OCI-LY7 (cell line): ENCODE results near the gene P2RY14. TPM values are rescaled to one million over a fixed set of nuclear protein-coding genes. Genes with fewer than 3 reads are reported as not detected.

Experiments used
- BruUV-seq: library from RNA; stranded (reverse); fragments of 400-500 nt; replicated peaks from 2 replicates; lab custom pipeline; 2021; lab: Mats Ljungman, UMichigan
- CTCF ChIA-PET: fragments of 300-600 bp; sonication (Branson Sonifier 250); formaldehyde crosslinking; loops from one replicate; lab custom pipeline; 2022; ENCODE audit warnings: antibody characterized with exemption; ENCODE audit not compliant: unreplicated experiment; lab: Charles Lee
- POLR2A ChIA-PET: fragments of 300-600 bp; sonication (Branson Sonifier 250); formaldehyde crosslinking; loops from one replicate; lab custom pipeline; 2022; ENCODE audit warnings: antibody characterized with exemption; lab: Charles Lee
- DNase-seq: peaks from one replicate; pipeline ENCODE4 v3.0.0-alpha.2; 2015; ENCODE audit warnings: low spot score
- H2AFZ ChIP-seq: fragments of 200-600 bp; sonication (generic), shearing (Covaris generic); 2 replicates; pipeline ENCODE4 v1.6.1; 2014; ENCODE audit warnings: mild to moderate bottlenecking, antibody characterized with exemption, low read length, moderate library complexity
- H3K27ac ChIP-seq: fragments of 200-600 bp; sonication (generic); 2 replicates; pipeline ENCODE4 v1.5.1; 2014; ENCODE audit warnings: mixed run types, low read depth, mild to moderate bottlenecking, moderate library complexity, low read length, inconsistent platforms; ENCODE audit not compliant: poor library complexity, severe bottlenecking
- H3K36me3 ChIP-seq: fragments of 200-600 bp; sonication (generic); 2 replicates; pipeline ENCODE4 v1.6.1; 2014; ENCODE audit warnings: mild to moderate bottlenecking, antibody characterized with exemption, low read length, moderate library complexity, mixed read lengths; ENCODE audit not compliant: insufficient read depth
- H3K4me1 ChIP-seq: fragments of 200-600 bp; sonication (generic); 2 replicates; pipeline ENCODE4 v1.5.1; 2014; ENCODE audit warnings: mild to moderate bottlenecking, low read length; ENCODE audit not compliant: insufficient read depth, poor library complexity, severe bottlenecking
- H3K4me2 ChIP-seq: fragments of 200-600 bp; sonication (generic); 2 replicates; pipeline ENCODE4 v1.6.1; 2014; ENCODE audit warnings: mild to moderate bottlenecking, low read length
- H3K4me3 ChIP-seq: fragments of 200-600 bp; sonication (generic); 2 replicates; pipeline ENCODE4 v1.5.1; 2014; ENCODE audit warnings: mild to moderate bottlenecking, low read depth, low read length; ENCODE audit not compliant: poor library complexity, severe bottlenecking
- H3K79me2 ChIP-seq: fragments of 200-600 bp; sonication (generic); 2 replicates; pipeline ENCODE4 v1.6.1; 2016; ENCODE audit warnings: low read depth, mild to moderate bottlenecking, low read length, moderate library complexity, mixed read lengths; ENCODE audit not compliant: insufficient read depth
- H3K9me2 ChIP-seq: fragments of 200-600 bp; sonication (generic); 2 replicates; pipeline ENCODE4 v1.6.1; 2016; ENCODE audit warnings: mild to moderate bottlenecking, low read length, mixed read lengths; ENCODE audit not compliant: insufficient read depth
- H3K9me3 ChIP-seq: fragments of 200-600 bp; sonication (generic); 2 replicates; pipeline ENCODE4 v1.6.1; 2014; ENCODE audit warnings: mild to moderate bottlenecking, mixed run types, low read length, mixed read lengths
- H4K20me1 ChIP-seq: fragments of 200-600 bp; sonication (generic); 2 replicates; pipeline ENCODE4 v1.6.1; 2014; ENCODE audit warnings: mild to moderate bottlenecking, antibody characterized with exemption, low read length, moderate library complexity, mixed read lengths; ENCODE audit not compliant: insufficient read depth
- CTCF ChIP-seq: fragments of 200-600 bp; sonication (generic); conservative IDR thresholded peaks from 2 replicates; pipeline ENCODE4 v1.5.1; 2014; ENCODE audit warnings: mild to moderate bottlenecking, antibody characterized with exemption, low read length, moderate library complexity, mixed read lengths
- EZH2phosphoT487 ChIP-seq: fragments of 200-600 bp; sonication (generic); IDR thresholded peaks from 2 replicates; pipeline ENCODE4 v1.6.1; 2018; ENCODE audit warnings: low read depth, borderline replicate concordance, mild to moderate bottlenecking, mixed run types, antibody characterized with exemption, low read length, moderate library complexity, mixed read lengths
- intact Hi-C: fragments of 100-400 bp; cut with micrococcal nuclease; formaldehyde crosslinking; loops from one replicate; pipeline ENCODE4 v1.10.0; 2022; ENCODE audit not compliant: unreplicated experiment
- small RNA-seq: library from RNA; depleted of rRNA; stranded (forward); fragments of <200 nt; gene quantifications from one replicate; pipeline ENCODE3, GENCODE V24; 2014
- total RNA-seq, 2 experiments: library from RNA; depleted of rRNA in 1 of 2; stranded (reverse); fragments of >200 nt in 1 of 2; shearing (Covaris generic) in 1 of 2; gene quantifications; 2 replicates each; pipeline ENCODE4 v1.2.3, GENCODE V29; 2014 to 2022

P2RY14 gene
- total RNA-seq, 2 experiments from 2014 or later, result not detected

- intact Hi-C loops, result loop anchor here (5.0 kb wide), 1 partner anchor 671 kb away; no protein-coding TSS in a partner anchor
- Histone ChIP-seq H3K4me2 (no peak overlapping the region), H4K20me1 (no peaks in the 10 kb centered on the region), H3K36me3 (peaks cover 9% of the 10 kb centered on the region; the same call in 1 of the 2 replicates), H3K9me3 (no peaks in the 10 kb centered on the region), H3K79me2 (no peaks in the 10 kb centered on the region), H3K4me1 (peaks cover 20% of the 10 kb centered on the region), H3K4me3 (no peak overlapping the region), H2AFZ (no peak overlapping the region), H3K27ac (no peak overlapping the region), H3K9me2 (no peaks in the 10 kb centered on the region)
- ChIA-PET CTCF (no interaction called here), POLR2A (no interaction called here)
- TF ChIP-seq CTCF, result peak; percentile 48
- no peak for TF ChIP-seq EZH2phosphoT487
- no peak for DNase-seq
- no TSS peak for BruUV-seq
Measured at GRCh38 chr3:151166161-151166560, 112.2 kb downstream of the P2RY14 start.

- no TSS peak for BruUV-seq
- Histone ChIP-seq H3K4me3 (no peak overlapping the region), H3K9me2 (no peaks in the 10 kb centered on the region), H3K36me3 (peaks cover 10% of the 10 kb centered on the region; the same call in 1 of the 2 replicates), H3K9me3 (no peaks in the 10 kb centered on the region), H3K4me1 (peaks cover 11% of the 10 kb centered on the region), H3K27ac (no peak overlapping the region), H3K4me2 (no peak overlapping the region), H2AFZ (no peak overlapping the region), H3K79me2 (no peaks in the 10 kb centered on the region), H4K20me1 (no peaks in the 10 kb centered on the region)
- no peak for TF ChIP-seq EZH2phosphoT487
- TF ChIP-seq CTCF, result no peak
- DNase-seq, result no peak
- ChIA-PET POLR2A (no interaction called here), CTCF (no interaction called here)
- intact Hi-C loops, result loop anchor here (5.0 kb wide), 1 partner anchor 672 kb away; no protein-coding TSS in a partner anchor
Measured at GRCh38 chr3:151165226-151165625, 113.1 kb downstream of the P2RY14 start.

Small RNAs within 50 kb of the gene (small RNA-seq; reads per million reads assigned to genes)
- gene RNA5SP145, result 4.3 reads per million, percentile 90 among the genes with 10 or more reads in this experiment

Other genes with a start within 250 kb of the P2RY14 start
- gene MED12L, start 192.9 kb downstream of the P2RY14 start, total RNA-seq (2014; rRNA removed; shearing (Covaris generic)), result 12.6 and 16.4 TPM in 2 replicates
- 32.7 and 33.8 TPM in 2 replicates for gene MED12L, start 192.9 kb downstream of the P2RY14 start, total RNA-seq (2022)
- not detected in 2 replicates for gene GPR171, start 75.3 kb downstream of the P2RY14 start, total RNA-seq (2014; rRNA removed; shearing (Covaris generic))
- gene GPR171, start 75.3 kb downstream of the P2RY14 start, total RNA-seq (2022), result not detected in 2 replicates
- gene GPR87, start 38.3 kb upstream of the P2RY14 start, total RNA-seq (2014; rRNA removed; shearing (Covaris generic)), result not detected in 2 replicates
- gene GPR87, start 38.3 kb upstream of the P2RY14 start, total RNA-seq (2022), result not detected in 2 replicates
- gene P2RY13, start 51.0 kb upstream of the P2RY14 start, total RNA-seq (2014; rRNA removed; shearing (Covaris generic)), result not detected in 2 replicates
- not detected in 2 replicates for gene P2RY13, start 51.0 kb upstream of the P2RY14 start, total RNA-seq (2022)
- 0.19 TPM in 1 of 2 replicates, not detected in the other for gene P2RY12, start 106.2 kb upstream of the P2RY14 start, total RNA-seq (2014; rRNA removed; shearing (Covaris generic))
- gene P2RY12, start 106.2 kb upstream of the P2RY14 start, total RNA-seq (2022), result 0.28 TPM in 1 of 2 replicates, not detected in the other
- not detected in 2 replicates for gene IGSF10, start 182.5 kb upstream of the P2RY14 start, total RNA-seq (2014; rRNA removed; shearing (Covaris generic))
- not detected in 2 replicates for gene IGSF10, start 182.5 kb upstream of the P2RY14 start, total RNA-seq (2022)